ENCODE results near the gene FMNL1. TPM values are rescaled to one million over a fixed set of nuclear protein-coding genes. Genes with fewer than 3 reads are reported as not detected.
"Not testable (repeated sequence)": the region's sequence is repeated elsewhere in the genome, so short reads cannot be mapped to it uniquely, and the experiment has no call there.

FMNL1 gene
- total RNA-seq, 4 donors from 2014 or later: 19.2 to 42.9 (median 24.6) TPM

DNA sequence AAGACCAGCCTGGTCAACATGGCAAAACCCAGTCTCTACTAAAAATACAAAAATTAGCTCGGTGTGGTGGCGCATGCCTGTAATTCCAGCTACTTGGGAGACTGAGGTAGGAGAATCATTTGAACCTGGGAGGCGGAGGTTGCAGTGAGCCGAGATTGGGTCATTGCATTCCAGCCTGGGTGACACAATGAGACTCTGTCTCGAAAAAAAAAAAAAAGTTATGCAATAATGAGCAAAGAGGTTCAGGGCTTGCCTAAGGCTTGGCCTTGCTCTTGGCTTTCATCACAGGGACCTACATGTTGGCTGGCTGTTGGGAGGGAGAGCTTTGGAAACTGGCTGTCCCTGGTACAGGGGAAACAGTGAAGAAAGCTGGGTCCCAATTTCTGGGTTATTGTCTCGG lies 19.8 kb upstream of the FMNL1 start:
- 54 to 69% methylated on average over 5 to 6 of the region's 6 CpGs for WGBS, 2 donors
- Histone ChIP-seq H3K4me1 (peaks cover 0 to 43% (median 20%) of the 10 kb centered on the region in 4 donors), H3K27ac (peak overlapping the region; percentile 2 to 82 (median 66))
- not testable (repeated sequence) for H3K4me3 ChIP-seq, H3K9me3 ChIP-seq, H3K27me3 ChIP-seq, H3K36me3 ChIP-seq
- peak; percentile 24 to 51 for DNase-seq (ENCODE audit: low spot score in 2 of 2)
- peak; percentile 47 to 83 for TF ChIP-seq EP300 (IDR thresholded peaks at IDR 0.05)

DNA sequence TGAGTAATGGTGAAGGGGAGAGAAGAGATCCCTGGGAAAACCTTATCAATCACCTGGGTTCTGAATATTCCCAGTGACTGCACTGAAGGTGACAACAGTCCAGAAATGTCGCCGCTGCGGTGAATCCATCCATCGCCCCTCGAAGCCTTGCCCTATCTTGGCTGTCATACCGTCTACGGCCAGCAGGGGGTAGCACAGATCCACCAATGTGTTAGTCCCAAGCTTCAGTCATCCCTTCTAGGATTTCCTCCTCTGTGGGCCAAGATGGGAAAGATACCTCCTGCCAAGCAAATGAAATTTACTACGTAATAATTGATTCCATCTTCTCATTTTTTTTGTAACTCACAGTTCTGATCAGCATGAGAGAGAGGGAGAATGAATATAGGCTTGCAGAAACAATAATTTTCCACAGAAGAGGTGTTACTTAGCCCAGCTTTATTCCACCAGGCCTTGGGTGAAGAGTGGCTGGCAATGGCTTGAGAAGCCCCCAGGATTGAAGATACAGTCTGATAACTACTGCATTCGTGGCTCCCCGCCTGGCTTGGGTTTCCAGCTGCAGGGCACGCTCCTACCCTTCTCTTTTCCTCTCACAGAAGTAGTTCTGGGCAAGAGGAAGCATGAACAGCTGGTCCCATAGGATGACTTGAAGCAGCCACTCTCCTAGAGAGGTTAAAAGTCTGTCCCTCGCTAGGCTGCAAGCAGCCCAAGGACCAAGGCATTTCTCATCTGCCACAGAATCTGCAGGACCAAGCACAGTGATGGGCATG lies 2.6 kb upstream of the FMNL1 start:
- no peak overlapping the region for H3K27ac ChIP-seq
- H3K4me3 ChIP-seq: no peak overlapping the region

DNA sequence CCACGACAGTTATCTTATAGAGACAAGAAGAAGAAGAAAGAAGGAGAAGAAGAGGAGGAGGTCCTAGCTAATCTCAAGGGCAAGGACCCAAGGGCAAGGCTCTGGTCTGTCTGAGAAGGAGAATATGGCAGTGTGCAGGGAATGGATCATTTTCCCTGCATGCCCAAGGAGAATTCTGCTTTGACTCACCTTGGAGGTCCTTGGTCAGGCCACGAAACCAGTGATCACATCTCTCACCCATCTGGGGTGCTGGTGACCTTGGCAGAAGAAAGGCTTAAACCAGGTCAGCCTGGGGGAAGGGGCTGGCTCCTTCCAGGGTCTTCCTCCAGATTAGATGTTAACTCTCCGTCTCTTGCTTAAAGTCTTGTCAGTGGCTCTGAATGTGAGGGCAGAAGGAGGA lies 1.6 kb upstream of the FMNL1 start:
- Histone ChIP-seq H3K27me3 (peaks cover 0 to 9% of the 10 kb centered on the region in 2 donors), H3K27ac (no peak overlapping the region), H3K9me3 (no peaks in the 10 kb centered on the region), H3K36me3 (no peaks in the 10 kb centered on the region), H3K4me1 (peaks cover 0 to 37% (median 5%) of the 10 kb centered on the region in 4 donors), H3K4me3 (no peak overlapping the region)
- 88 to 89% methylated on average over 3 of the region's 3 CpGs for WGBS, 2 donors
- TF ChIP-seq, protein P1, sequence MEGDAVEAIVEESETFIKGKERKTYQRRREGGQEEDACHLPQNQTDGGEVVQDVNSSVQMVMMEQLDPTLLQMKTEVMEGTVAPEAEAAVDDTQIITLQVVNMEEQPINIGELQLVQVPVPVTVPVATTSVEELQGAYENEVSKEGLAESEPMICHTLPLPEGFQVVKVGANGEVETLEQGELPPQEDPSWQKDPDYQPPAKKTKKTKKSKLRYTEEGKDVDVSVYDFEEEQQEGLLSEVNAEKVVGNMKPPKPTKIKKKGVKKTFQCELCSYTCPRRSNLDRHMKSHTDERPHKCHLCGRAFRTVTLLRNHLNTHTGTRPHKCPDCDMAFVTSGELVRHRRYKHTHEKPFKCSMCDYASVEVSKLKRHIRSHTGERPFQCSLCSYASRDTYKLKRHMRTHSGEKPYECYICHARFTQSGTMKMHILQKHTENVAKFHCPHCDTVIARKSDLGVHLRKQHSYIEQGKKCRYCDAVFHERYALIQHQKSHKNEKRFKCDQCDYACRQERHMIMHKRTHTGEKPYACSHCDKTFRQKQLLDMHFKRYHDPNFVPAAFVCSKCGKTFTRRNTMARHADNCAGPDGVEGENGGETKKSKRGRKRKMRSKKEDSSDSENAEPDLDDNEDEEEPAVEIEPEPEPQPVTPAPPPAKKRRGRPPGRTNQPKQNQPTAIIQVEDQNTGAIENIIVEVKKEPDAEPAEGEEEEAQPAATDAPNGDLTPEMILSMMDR (IDR thresholded peaks at IDR 0.05): no peak
- TF ChIP-seq EP300 (IDR thresholded peaks at IDR 0.05) (no peak), POLR2A (IDR thresholded peaks at IDR 0.05) (no peak)
- no peak for DNase-seq (ENCODE audit: low spot score in 2 of 2)

More for the DNA sequence above, 2.6 kb upstream of the FMNL1 start:
- TF ChIP-seq EP300 (IDR thresholded peaks at IDR 0.05): peak in 1 of 2 donors; percentile 56
- TF ChIP-seq, protein P1 (IDR thresholded peaks at IDR 0.05): peak; percentile 82 to 98 (median 97)
- TF ChIP-seq POLR2A (IDR thresholded peaks at IDR 0.05): no peak
- Histone ChIP-seq H3K36me3 (no peaks in the 10 kb centered on the region), H3K9me3 (no peaks in the 10 kb centered on the region), H3K4me1 (peaks cover 0 to 33% (median 4%) of the 10 kb centered on the region in 4 donors), H3K27me3 (peaks cover 0 to 9% of the 10 kb centered on the region in 2 donors)
- 15 to 18% methylated on average over 12 of the region's 12 CpGs for WGBS, 2 donors
- peak; percentile 91 to 99 for DNase-seq (ENCODE audit: low spot score in 2 of 2)

- Histone ChIP-seq H3K27me3 (peaks cover 0 to 9% of the 10 kb centered on the region in 2 donors), H3K36me3 (no peaks in the 10 kb centered on the region), H3K9me3 (no peaks in the 10 kb centered on the region), H3K4me1 (peaks cover 0 to 41% (median 6%) of the 10 kb centered on the region in 4 donors), H3K27ac (peak overlapping the region in 2 of 4 donors; percentile 80 to 91), H3K4me3 (peak overlapping the region in 3 of 4 donors; percentile 45 to 67 (median 60))
- DNase-seq (ENCODE audit: low spot score in 2 of 2): no peak
- TF ChIP-seq, protein P1 (IDR thresholded peaks at IDR 0.05): no peak
- TF ChIP-seq EP300 (IDR thresholded peaks at IDR 0.05) (no peak), POLR2A (IDR thresholded peaks at IDR 0.05) (no peak)
- WGBS, 2 donors: 0% methylated on average over 2 of the region's 38 CpGs; no CpG with 5 or more reads in 1 of the 2 donors
Observed at GRCh38 chr17:45222014-45222288, 266 bp downstream of the FMNL1 start.

GRCh38 chr17:45222289-45222995 lies 757 bp downstream of the FMNL1 start:
- Histone ChIP-seq H3K27me3 (peaks cover 0 to 9% of the 10 kb centered on the region in 2 donors), H3K9me3 (no peaks in the 10 kb centered on the region), H3K36me3 (no peaks in the 10 kb centered on the region), H3K4me1 (peaks cover 0 to 45% (median 6%) of the 10 kb centered on the region in 4 donors), H3K4me3 (peak overlapping the region; percentile 35 to 67 (median 52)), H3K27ac (peak overlapping the region in 3 of 4 donors; percentile 39 to 91 (median 80))
- DNase-seq (ENCODE audit: low spot score in 2 of 2): no peak
- TF ChIP-seq EP300 (IDR thresholded peaks at IDR 0.05) (no peak), POLR2A (IDR thresholded peaks at IDR 0.05) (no peak)
- TF ChIP-seq, protein P1 (IDR thresholded peaks at IDR 0.05): no peak
- WGBS, 2 donors: 22 to 24% methylated on average over 21 to 26 of the region's 33 CpGs
